Heart left ventricle (tissue), 16 donors: ENCODE data around the gene SORT1. TPM values are rescaled to one million over a fixed set of nuclear protein-coding genes. Genes with fewer than 3 reads are reported as not detected.
A peak's percentile ranks its signal among the peaks of the same experiment; 100 is the strongest.
"Not testable (repeated sequence)": the region's sequence is repeated elsewhere in the genome, so short reads cannot be mapped to it uniquely, and the experiment has no call there.

Source experiments
- ATAC-seq, 4 donors: fragments of 200-7000 bp; cut with Tn5 transposase; one replicate each; pipeline ENCODE4 v1.9.1; 2020 to 2022; ENCODE audit warnings: moderate library complexity in 4 of 4, mild to moderate bottlenecking in 3 of 4, moderate number of reproducible peaks in 1 of 4
- DNase-seq, 5 donors: peaks; one replicate each; pipeline ENCODE4 v3.0.0-alpha.2; 2020
- H3K27ac ChIP-seq, 12 donors: fragments of 200-600 bp; sonication (generic) in 4 of 12; one replicate each; pipeline versions ENCODE4 v1.5.0 to v1.8.0; 2016 to 2022; ENCODE audit warnings: mild to moderate bottlenecking in 2 of 12
- H3K27me3 ChIP-seq, 9 donors: fragments of 200-600 bp; sonication (generic) in 2 of 9; one replicate each; pipeline versions ENCODE4 v1.5.1 to v1.8.0; 2016 to 2022; ENCODE audit warnings: mild to moderate bottlenecking in 3 of 9
- H3K36me3 ChIP-seq, 9 donors: fragments of 200-600 bp; sonication (generic) in 2 of 9; one replicate each; pipeline versions ENCODE4 v1.5.0 to v1.8.0; 2018 to 2022; ENCODE audit warnings: mild to moderate bottlenecking in 2 of 9
- H3K4me1 ChIP-seq, 12 donors: fragments of 200-600 bp; sonication (generic) in 4 of 12; one replicate each; pipeline versions ENCODE4 v1.5.0 to v1.8.0; 2016 to 2022; ENCODE audit warnings: mild to moderate bottlenecking in 3 of 12
- H3K4me3 ChIP-seq, 12 donors: fragments of 200-600 bp; sonication (generic) in 4 of 12; one replicate each; pipeline versions ENCODE4 v1.5.0 to v1.8.0; 2017 to 2022; ENCODE audit warnings: mild to moderate bottlenecking in 9 of 12, moderate library complexity in 4 of 12
- H3K9me3 ChIP-seq, 12 donors: fragments of 200-600 bp; sonication (generic) in 4 of 12; one replicate each; pipeline versions ENCODE4 v1.5.0 to v1.8.0; 2016 to 2022; ENCODE audit warnings: mild to moderate bottlenecking in 1 of 12
- CTCF ChIP-seq, 12 donors: fragments of 200-600 bp; sonication (generic) in 4 of 12; IDR thresholded peaks; one replicate each; pipeline versions ENCODE4 v1.5.0 to v1.8.0; 2018 to 2022; ENCODE audit warnings: antibody characterized with exemption in 12 of 12, mild to moderate bottlenecking in 5 of 12
- POLR2A ChIP-seq, 2 donors: fragments of 450-650 bp; IDR thresholded peaks; one replicate each; pipeline ENCODE4 v1.6.1; 2017; ENCODE audit warnings: antibody characterized with exemption in 2 of 2, mild to moderate bottlenecking in 2 of 2, moderate library complexity in 2 of 2
- WGBS, 4 donors: extraction: QIAGEN DNeasy Blood & Tissue Kit in 2 of 4; methylation state at CpG; one replicate each; pipeline versions ENCODE4 v1.1.5 to v1.1.7; 2013 to 2018; 5-methylcytosine and 5-hydroxymethylcytosine counted together
- intact Hi-C, 10 donors: fragments of 100-400 bp; cut with DNase I; formaldehyde crosslinking; loops; one replicate each; pipeline versions ENCODE4 v1.11.1 to v1.14.2; 2022
- long read RNA-seq, 3 donors: library from polyadenylated mRNA; unstranded; transcript quantifications; one replicate each; pipeline ENCODE4 v2.0.0, GENCODE V29; 2020 to 2021
- polyA plus RNA-seq, 2 donors: library from polyadenylated mRNA; stranded (reverse); fragments of 200-250 nt; gene quantifications; one replicate each; pipeline ENCODE4 v1.2.3, GENCODE V29; 2013
- total RNA-seq, 9 donors: library from RNA; depleted of rRNA in 2 of 9; stranded (reverse); fragments of >200 nt in 2 of 9; fragmentation: NEBNext Ultra II Directional in 3 of 9; extraction: Animal tissue kit (Norgen Biotek cat#: 25700) in 3 of 9; gene quantifications; one replicate each; pipeline versions ENCODE4 v1.1.0 to v1.2.4, GENCODE V29; 2016 to 2023
- donor health status: ischemic (EF 13 %, LVEDD 7.1; RV severe dilation, severe dysfunction).
- donor health status: healthy with polysubstance abuse.
- donor health status: DM: no; HTN: yes; CAD: no.
- donor health status: DM: no; HTN: no; CAD: no.
- donor health status: ischemic (EF 25% LVEDD 6.9; RV normal size, moderate dysfunction).
- donor health status: ischemic (EF 25% LVEDD 5.7; RV mildly dilated, moderate dysfunction).
- donor health status: healthy.
- donor health status: DM: yes; HTN: yes; CAD: no.
- donor health status: ischemic (EF 35%, LVEDD 5.7; RV mildly dilated, moderate dysfunction).
- donor health status: nonischemic (EF 11% LVEDD 7.7; RV severe dilation, severe dysfunction).
- donor health status: DM: yes; HTN: yes; CAD: no.
- donor health status: PGD.
- donor health status: ischemic (EF 29% LVEDD 5.4; RV normal size, mild dysfunction).
- donor health status: nonischemic (EF 23%, LVEDD 6.1; RV moderate dilation, normal function).

SORT1 gene
- total RNA-seq (100 to 1,000 TPM in 7 of 9 donors, 10 to 100 TPM in 2; 75.5 to 346 (median 165) TPM), polyA plus RNA-seq (100 to 1,000 TPM in 1 of 2 donors, 10 to 100 TPM in 1; 36.9 to 133 TPM)
- long read RNA-seq, donor 1, full-length matches to known transcripts: 88 of 187 reads
- long read RNA-seq, donor 1, partial matches to known transcripts: 9 of 187 reads
- long read RNA-seq, donor 1, other reads (novel, unspliced or antisense): 90 of 187 reads
- long read RNA-seq, donor 2, full-length matches to known transcripts: 22 of 245 reads
- long read RNA-seq, donor 2, partial matches to known transcripts: 20 of 245 reads
- long read RNA-seq, donor 2, other reads (novel, unspliced or antisense): 203 of 245 reads
- long read RNA-seq, donor 3, full-length matches to known transcripts: 357 of 738 reads
- long read RNA-seq, donor 3, partial matches to known transcripts: 41 of 738 reads
- long read RNA-seq, donor 3, other reads (novel, unspliced or antisense): 340 of 738 reads

- peak; percentile 90 to 93 (median 92) for DNase-seq
- TF ChIP-seq CTCF (IDR thresholded peaks at IDR 0.05) (peak in 3 of 12 donors; percentile 11 to 25 (median 24)), POLR2A (IDR thresholded peaks at IDR 0.05) (peak; percentile 10 to 74)
- Histone ChIP-seq H3K27me3 (no peaks in the 10 kb centered on the region), H3K4me1 (peaks cover 15 to 58% (median 44%) of the 10 kb centered on the region in 12 donors), H3K9me3 (no peaks in the 10 kb centered on the region), H3K36me3 (peaks cover 0 to 29% (median 15%) of the 10 kb centered on the region in 9 donors), H3K4me3 (peak within 1 kb of the TSS; percentile 22 to 78 (median 66)), H3K27ac (peak within 1 kb of the TSS; percentile 38 to 95 (median 88))
- intact Hi-C loops: loop anchor here (1.0 to 10.0 kb wide), 11 partner anchors 35 to 135 kb away; partner anchors contain the start of gene PSRC1 (in 2 of the 10)
- ATAC-seq: peak; percentile 88 to 95 (median 92)
- WGBS, 4 donors: 0 to 1% (median 0%) methylated on average over 39 to 98 of the region's 98 CpGs
Measured at GRCh38 chr1:109397581-109398342, at the start of gene SORT1. TSS of gene SORT1 (minus strand) at chr1:109397918. CDS start at chr1:109397892, 26 bp downstream.

DNA sequence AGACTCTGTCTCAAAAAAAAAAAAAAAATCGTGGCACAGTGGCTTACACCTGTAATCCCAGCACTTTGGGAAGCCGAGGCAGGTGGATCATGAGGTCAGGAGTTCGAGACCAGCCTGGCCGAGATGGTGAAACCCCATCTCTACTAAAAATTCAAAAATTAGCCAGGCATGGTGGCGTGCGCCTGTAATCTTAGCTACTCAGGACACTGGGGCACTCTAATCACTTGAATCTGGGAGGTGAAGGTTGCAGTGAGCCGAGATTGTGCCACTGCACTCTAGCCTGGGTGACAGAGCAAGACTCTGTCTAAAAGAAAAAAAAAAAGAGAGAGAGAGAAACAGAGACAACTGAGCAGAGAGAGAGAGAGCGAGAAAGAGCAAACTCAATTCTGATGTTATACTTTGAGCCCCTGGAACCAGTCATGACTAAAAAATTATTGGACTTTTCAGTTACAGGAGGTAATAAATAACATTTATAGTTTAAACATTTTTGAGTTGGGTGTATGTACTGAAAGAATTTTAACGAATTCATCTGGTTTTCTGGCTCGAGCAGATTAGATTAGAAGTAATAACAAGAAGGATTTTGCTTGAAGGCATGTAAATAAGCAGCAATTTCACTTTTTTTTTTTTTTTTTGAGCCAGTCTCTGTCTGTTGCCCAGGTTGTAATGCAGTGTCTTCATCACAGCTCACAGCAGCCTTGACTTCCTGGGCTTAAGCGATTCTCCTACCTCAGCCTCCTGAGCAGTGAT, 48.4 kb upstream of the SORT1 start:
- intact Hi-C loops: not testable (repeated sequence)

DNA sequence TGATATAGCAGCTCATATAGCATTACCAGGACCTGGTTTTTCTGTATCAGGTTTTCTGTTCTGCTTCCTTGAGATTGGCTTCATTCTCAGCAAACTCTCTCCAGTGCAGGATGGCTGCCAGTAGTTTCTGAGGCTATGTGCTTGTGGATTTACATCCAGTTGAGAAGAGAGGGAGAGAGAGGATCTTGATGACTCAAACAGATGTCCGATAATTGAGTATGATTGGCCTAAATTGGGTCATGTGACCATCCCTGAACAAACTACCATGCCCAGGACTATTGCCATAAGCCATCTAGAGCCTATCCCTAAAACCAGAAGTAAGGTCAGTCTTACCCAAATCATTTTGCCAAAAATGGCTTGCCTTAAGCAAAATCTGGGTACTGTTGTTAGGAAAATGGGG, 46.6 kb upstream of the SORT1 start:
- H3K4me3 ChIP-seq: no peak overlapping the region
- no peaks in the 10 kb centered on the region for H3K4me1 ChIP-seq
- 70 to 90% (median 83%) methylated on average over 1 of the region's 1 CpG for WGBS, 4 donors
- DNase-seq (no peak), ATAC-seq (no peak)
- no peak overlapping the region for H3K27ac ChIP-seq
- H3K9me3 ChIP-seq: no peaks in the 10 kb centered on the region
- peaks cover 0 to 24% (median 0%) of the 10 kb centered on the region in 9 donors for H3K27me3 ChIP-seq
- H3K36me3 ChIP-seq: no peaks in the 10 kb centered on the region
- intact Hi-C loops: no loop called here
- TF ChIP-seq POLR2A (IDR thresholded peaks at IDR 0.05) (no peak), CTCF (IDR thresholded peaks at IDR 0.05) (no peak)

More for the DNA sequence above, 48.4 kb upstream of the SORT1 start:
- not testable (repeated sequence) for DNase-seq, H3K27ac ChIP-seq, H3K9me3 ChIP-seq, H3K36me3 ChIP-seq, H3K4me3 ChIP-seq, H3K4me1 ChIP-seq, ATAC-seq
- peaks cover 0 to 32% (median 0%) of the 10 kb centered on the region in 9 donors for H3K27me3 ChIP-seq
- 68 to 76% (median 75%) methylated on average over 11 of the region's 11 CpGs for WGBS, 4 donors

- DNase-seq (no peak), ATAC-seq (no peak)
- TF ChIP-seq CTCF (IDR thresholded peaks at IDR 0.05): no peak
- no peak for TF ChIP-seq POLR2A (IDR thresholded peaks at IDR 0.05)
- intact Hi-C loops: no loop called here
- 30 to 43% (median 37%) methylated on average over 2 of the region's 2 CpGs for WGBS, 4 donors
- Histone ChIP-seq H3K9me3 (no peaks in the 10 kb centered on the region), H3K36me3 (no peaks in the 10 kb centered on the region), H3K4me1 (peaks cover 0 to 6% (median 0%) of the 10 kb centered on the region in 12 donors), H3K27me3 (peaks cover 0 to 24% (median 0%) of the 10 kb centered on the region in 9 donors), H3K27ac (no peak overlapping the region), H3K4me3 (no peak overlapping the region)
Measured at GRCh38 chr1:109443476-109443875, 45.8 kb upstream of the SORT1 start.
